Caco-2 (cell line): Measurements from ENCODE around the gene IPPK. TPM values are rescaled to one million over a fixed set of nuclear protein-coding genes. Genes with fewer than 3 reads are reported as not detected.

ENCODE experiments used
- BruUV-seq: library from RNA; stranded (reverse); fragments of 400-500 nt; replicated peaks from 2 replicates; lab custom pipeline; 2021; lab: Mats Ljungman, UMichigan
- CTCF ChIA-PET: fragments of 300-600 bp; sonication (Branson Sonifier 250); formaldehyde crosslinking; loops from one replicate; lab custom pipeline; 2022; ENCODE audit warnings: antibody characterized with exemption; lab: Charles Lee
- POLR2A ChIA-PET: fragments of 300-600 bp; sonication (Branson Sonifier 250); formaldehyde crosslinking; loops from one replicate; lab custom pipeline; 2022; ENCODE audit warnings: antibody characterized with exemption; lab: Charles Lee
- DNase-seq, 2 experiments: peaks; one replicate each; pipeline versions ENCODE4 v3.0.0 to v3.0.0-alpha.2; 2020 to 2022
- H3K27me3 ChIP-seq: replicated peaks from 2 replicates; pipeline ENCODE4 v1.6.0; 2011; ENCODE audit warnings: low read length; ENCODE audit not compliant: control insufficient read depth, insufficient read depth
- H3K36me3 ChIP-seq: 2 replicates; pipeline ENCODE4 v1.5.1; 2011; ENCODE audit warnings: low read length; ENCODE audit not compliant: control insufficient read depth, insufficient read depth
- H3K4me1 ChIP-seq: fragments of 250-450 bp; sonication (Bioruptor Pico); 2 replicates; pipeline ENCODE4 v1.5.1; 2020; ENCODE audit warnings: mild to moderate bottlenecking
- H3K4me3 ChIP-seq: 2 replicates; pipeline ENCODE4 v1.5.1; 2011; ENCODE audit warnings: low read depth, mild to moderate bottlenecking, control low read depth, low read length
- H3K9me3 ChIP-seq: fragments of 250-450 bp; sonication (Bioruptor Pico); 2 replicates; pipeline ENCODE4 v1.5.1; 2020; ENCODE audit warnings: mild to moderate bottlenecking, moderate library complexity
- H3K27ac Mint-ChIP-seq: one replicate; pipeline ENCODE4 v1.8.0; 2022; ENCODE audit warnings: mixed read lengths; ENCODE audit not compliant: unreplicated experiment
- H3K27me3 Mint-ChIP-seq: one replicate; pipeline ENCODE4 v1.8.0; 2022; ENCODE audit warnings: mixed read lengths; ENCODE audit not compliant: insufficient read depth, unreplicated experiment
- H3K36me3 Mint-ChIP-seq: one replicate; pipeline ENCODE4 v1.8.0; 2022; ENCODE audit warnings: mild to moderate bottlenecking, mixed read lengths; ENCODE audit not compliant: insufficient read depth, unreplicated experiment
- H3K4me1 Mint-ChIP-seq: one replicate; pipeline ENCODE4 v1.8.0; 2022; ENCODE audit warnings: low read depth, mixed read lengths; ENCODE audit not compliant: unreplicated experiment
- H3K4me3 Mint-ChIP-seq: one replicate; pipeline ENCODE4 v1.8.0; 2022; ENCODE audit warnings: mild to moderate bottlenecking, moderate library complexity, mixed read lengths; ENCODE audit not compliant: unreplicated experiment
- H3K9me3 Mint-ChIP-seq: one replicate; pipeline ENCODE4 v1.8.0; 2022; ENCODE audit warnings: mixed read lengths; ENCODE audit not compliant: unreplicated experiment
- CTCF ChIP-seq, 2 experiments: fragments of 200-600 bp in 1 of 2; IDR thresholded peaks; 1 replicate in 1 of 2; 2 replicates in 1 of 2; pipeline versions ENCODE4 v1.5.1 to v1.8.0; 2011 to 2022; ENCODE audit warnings: antibody characterized with exemption in 1 of 2, control low read depth in 1 of 2, inconsistent platforms in 1 of 2, low read depth in 1 of 2, low read length in 1 of 2, mild to moderate bottlenecking in 1 of 2, moderate library complexity in 1 of 2; ENCODE audit not compliant: insufficient read depth in 1 of 2, severe bottlenecking in 1 of 2, unreplicated experiment in 1 of 2
- intact Hi-C: fragments of 100-400 bp; cut with micrococcal nuclease; formaldehyde crosslinking; loops from one replicate; pipeline ENCODE4 v1.10.0; 2022; ENCODE audit not compliant: unreplicated experiment
- total RNA-seq: library from RNA; stranded (reverse); gene quantifications from 2 replicates; pipeline ENCODE4 v1.2.3, GENCODE V29; 2022

Gene IPPK
- total RNA-seq, 1 experiment from 2014 or later, result 5.4 TPM

- no peaks in the 10 kb centered on the region for H3K27me3 Mint-ChIP-seq
- peaks cover 11% of the 10 kb centered on the region for H3K36me3 Mint-ChIP-seq
- ChIA-PET POLR2A (no interaction called here), CTCF (no interaction called here)
- Histone ChIP-seq H3K9me3 (no peaks in the 10 kb centered on the region), H3K36me3 (no peaks in the 10 kb centered on the region; the same call in 1 of the 2 replicates), H3K27me3 (no peaks in the 10 kb centered on the region), H3K4me3 (no peak overlapping the region), H3K4me1 (no peaks in the 10 kb centered on the region)
- DNase-seq, result no peak
- no peak overlapping the region for H3K27ac Mint-ChIP-seq
- intact Hi-C loops, result no loop called here
- H3K4me3 Mint-ChIP-seq, result no peak overlapping the region
- no peaks in the 10 kb centered on the region for H3K9me3 Mint-ChIP-seq
- no peaks in the 10 kb centered on the region for H3K4me1 Mint-ChIP-seq
- BruUV-seq, result no TSS peak
- no peak for TF ChIP-seq CTCF (IDR thresholded peaks at IDR 0.05; ENCODE audit: insufficient read depth in 1 of 2, low read depth in 1 of 2, low read length in 1 of 2, severe bottlenecking in 1 of 2, unreplicated experiment in 1 of 2)
These were observed 31.3 kb downstream of the IPPK start for GRCh38 chr9:92638621-92639101.

GRCh38 chr9:92637886-92638620, 31.9 kb downstream of the IPPK start:
- CTCF ChIA-PET, result no interaction called here
- Histone ChIP-seq H3K9me3 (no peaks in the 10 kb centered on the region), H3K4me1 (no peaks in the 10 kb centered on the region), H3K27me3 (no peaks in the 10 kb centered on the region), H3K36me3 (no peaks in the 10 kb centered on the region; the same call in 1 of the 2 replicates), H3K4me3 (no peak overlapping the region)
- DNase-seq, result no peak
- no peaks in the 10 kb centered on the region for H3K9me3 Mint-ChIP-seq
- no peak overlapping the region for H3K27ac Mint-ChIP-seq
- intact Hi-C loops, result no loop called here
- peaks cover 11% of the 10 kb centered on the region for H3K36me3 Mint-ChIP-seq
- no peak overlapping the region for H3K4me3 Mint-ChIP-seq
- H3K27me3 Mint-ChIP-seq, result no peaks in the 10 kb centered on the region
- BruUV-seq, result no TSS peak
- TF ChIP-seq CTCF (IDR thresholded peaks at IDR 0.05; ENCODE audit: insufficient read depth in 1 of 2, low read depth in 1 of 2, low read length in 1 of 2, severe bottlenecking in 1 of 2, unreplicated experiment in 1 of 2), result no peak
- POLR2A ChIA-PET, result no interaction called here
- no peaks in the 10 kb centered on the region for H3K4me1 Mint-ChIP-seq

DNA sequence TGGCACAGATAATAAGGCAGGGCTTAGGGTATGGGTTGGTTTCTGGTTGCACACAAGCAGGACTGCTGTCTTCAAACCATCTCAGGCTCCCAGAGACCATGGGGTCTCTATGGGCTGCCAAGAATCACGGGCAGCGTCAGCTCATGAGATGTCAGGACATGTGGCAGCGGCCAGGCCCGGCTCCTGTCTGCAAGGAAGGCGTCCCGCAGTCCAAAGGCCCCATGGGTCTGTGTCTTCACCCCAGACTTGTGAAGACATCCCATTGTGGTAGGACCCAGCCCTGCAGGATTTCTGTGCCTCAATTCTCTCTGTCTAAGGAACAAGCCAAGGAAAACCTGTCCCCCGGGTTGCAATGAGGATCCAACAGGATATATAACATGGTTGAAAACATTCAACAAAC, 32.6 kb downstream of the IPPK start:
- Mint-ChIP-seq H3K4me1 (no peaks in the 10 kb centered on the region), H3K27me3 (no peaks in the 10 kb centered on the region), H3K36me3 (peaks cover 11% of the 10 kb centered on the region), H3K27ac (no peak overlapping the region), H3K4me3 (no peak overlapping the region), H3K9me3 (no peaks in the 10 kb centered on the region)
- POLR2A ChIA-PET, result no interaction called here
- Histone ChIP-seq H3K36me3 (no peaks in the 10 kb centered on the region; the same call in 1 of the 2 replicates), H3K9me3 (no peaks in the 10 kb centered on the region), H3K4me3 (no peak overlapping the region), H3K27me3 (no peaks in the 10 kb centered on the region), H3K4me1 (no peaks in the 10 kb centered on the region)
- no peak for TF ChIP-seq CTCF (IDR thresholded peaks at IDR 0.05; ENCODE audit: insufficient read depth in 1 of 2, low read depth in 1 of 2, low read length in 1 of 2, severe bottlenecking in 1 of 2, unreplicated experiment in 1 of 2)
- CTCF ChIA-PET, result no interaction called here
- DNase-seq, result no peak
- BruUV-seq, result no TSS peak
- intact Hi-C loops, result no loop called here
